MCF 10A (cell line): ENCODE data around the gene SFRP5. TPM values are rescaled to one million over a fixed set of nuclear protein-coding genes. Genes with fewer than 3 reads are reported as not detected.

ENCODE experiments used
- BruUV-seq: library from RNA; stranded (reverse); fragments of 400-500 nt; replicated peaks from 2 replicates; lab custom pipeline; 2021; lab: Mats Ljungman, UMichigan
- CTCF ChIA-PET: fragments of 300-600 bp; sonication (Branson Sonifier 250); formaldehyde crosslinking; extraction: SDS; loops from one replicate; lab custom pipeline; 2021; ENCODE audit warnings: antibody characterized with exemption, inconsistent platforms; lab: Yijun Ruan, JAX
- POLR2A ChIA-PET: fragments of 300-600, 350-650 bp; sonication (Branson Sonifier 250); formaldehyde crosslinking; extraction: SDS; loops from one replicate; lab custom pipeline; 2020; ENCODE audit warnings: antibody characterized with exemption, inconsistent platforms; lab: Yijun Ruan, JAX
- DNase-seq: peaks from one replicate; pipeline ENCODE4 v3.0.0-alpha.2; 2018; ENCODE audit not compliant: unreplicated experiment
- H3K27ac Mint-ChIP-seq: one replicate; pipeline ENCODE4 v1.8.0; 2022; ENCODE audit warnings: mild to moderate bottlenecking, low read depth, mixed read lengths; ENCODE audit not compliant: unreplicated experiment
- H3K27me3 Mint-ChIP-seq: one replicate; pipeline ENCODE4 v1.8.0; 2022; ENCODE audit warnings: mixed read lengths; ENCODE audit not compliant: insufficient read depth, unreplicated experiment
- H3K36me3 Mint-ChIP-seq: one replicate; pipeline ENCODE4 v1.8.0; 2022; ENCODE audit warnings: mild to moderate bottlenecking, moderate library complexity, mixed read lengths; ENCODE audit not compliant: insufficient read depth, unreplicated experiment
- H3K4me1 Mint-ChIP-seq: one replicate; pipeline ENCODE4 v1.8.0; 2022; ENCODE audit warnings: mixed read lengths; ENCODE audit not compliant: insufficient read depth, unreplicated experiment
- H3K4me3 Mint-ChIP-seq: one replicate; pipeline ENCODE4 v1.8.0; 2022; ENCODE audit warnings: mild to moderate bottlenecking, moderate library complexity, mixed read lengths; ENCODE audit not compliant: unreplicated experiment
- H3K9me3 Mint-ChIP-seq: one replicate; pipeline ENCODE4 v1.8.0; 2022; ENCODE audit warnings: mixed read lengths; ENCODE audit not compliant: unreplicated experiment
- CTCF ChIP-seq: fragments of 200-600 bp; IDR thresholded peaks from one replicate; pipeline ENCODE4 v1.8.0; 2022; ENCODE audit warnings: antibody characterized with exemption, mild to moderate bottlenecking; ENCODE audit not compliant: unreplicated experiment
- intact Hi-C: fragments of 100-400 bp; cut with micrococcal nuclease; formaldehyde crosslinking; loops from 2 replicates; pipeline ENCODE4 v1.14.1; 2022
- total RNA-seq: library from RNA; stranded (reverse); gene quantifications from 2 replicates; pipeline ENCODE4 v1.2.3, GENCODE V29; 2022

Gene SFRP5
- total RNA-seq, 1 experiment from 2014 or later, result not detected

- no peaks in the 10 kb centered on the region for H3K4me1 Mint-ChIP-seq
- no peak overlapping the region for H3K27ac Mint-ChIP-seq
- H3K27me3 Mint-ChIP-seq, result no peaks in the 10 kb centered on the region
- no peak overlapping the region for H3K4me3 Mint-ChIP-seq
- no peak for TF ChIP-seq CTCF
- ChIA-PET POLR2A (interaction anchor here (0.7 kb wide), 1 partner anchor 77 kb away, joined by 3 read pairs; no protein-coding TSS in a partner anchor), CTCF (interaction anchor here (0.6 to 2.7 kb wide), 5 partner anchors 11 to 220 kb away, joined by 3 to 14 read pairs (median 3); no protein-coding TSS in a partner anchor)
- H3K9me3 Mint-ChIP-seq, result no peaks in the 10 kb centered on the region
- peaks cover 83% of the 10 kb centered on the region for H3K36me3 Mint-ChIP-seq
- no peak for DNase-seq
- BruUV-seq, result no TSS peak
- intact Hi-C loops, result no loop called here
Measured at GRCh38 chr10:97754726-97755125, 17.1 kb downstream of the SFRP5 start.

DNA sequence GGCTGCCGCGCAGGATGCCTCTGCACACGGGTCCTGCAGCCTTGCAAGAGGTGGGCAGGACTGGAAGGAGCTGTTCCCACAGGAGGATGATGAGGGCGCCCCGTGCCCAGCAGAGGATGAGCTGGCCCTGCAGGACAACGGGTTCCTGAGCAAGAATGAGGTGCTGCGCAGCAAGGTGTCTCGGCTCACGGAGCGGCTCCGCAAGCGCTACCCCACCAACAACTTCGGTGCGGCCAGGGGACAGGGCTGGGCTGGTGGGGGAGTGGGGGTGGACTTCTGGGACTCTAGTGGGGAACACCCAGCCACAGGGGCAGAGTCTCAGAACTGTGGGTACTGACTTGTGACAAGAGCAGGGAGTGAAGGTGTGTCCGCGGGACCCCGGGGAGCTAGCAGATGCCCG is 18.8 kb downstream of the SFRP5 start:
- H3K9me3 Mint-ChIP-seq, result no peaks in the 10 kb centered on the region
- no TSS peak for BruUV-seq
- no peaks in the 10 kb centered on the region for H3K4me1 Mint-ChIP-seq
- POLR2A ChIA-PET, result interaction anchor here (1.3 kb wide), 1 partner anchor 10 kb away, joined by 3 read pairs; no protein-coding TSS in a partner anchor
- intact Hi-C loops, result no loop called here
- no peak for TF ChIP-seq CTCF
- DNase-seq, result no peak
- H3K27me3 Mint-ChIP-seq, result no peaks in the 10 kb centered on the region
- no peak overlapping the region for H3K4me3 Mint-ChIP-seq
- no peak overlapping the region for H3K27ac Mint-ChIP-seq
- CTCF ChIA-PET, result interaction anchor here (0.7 to 3.8 kb wide), 4 partner anchors 39 to 116 kb away, joined by 3 to 16 read pairs (median 6); no protein-coding TSS in a partner anchor
- H3K36me3 Mint-ChIP-seq, result peaks cover 76% of the 10 kb centered on the region

- BruUV-seq, result no TSS peak
- intact Hi-C loops, result no loop called here
- H3K9me3 Mint-ChIP-seq, result no peaks in the 10 kb centered on the region
- H3K27ac Mint-ChIP-seq, result no peak overlapping the region
- peaks cover 5% of the 10 kb centered on the region for H3K4me1 Mint-ChIP-seq
- TF ChIP-seq CTCF, result no peak
- H3K36me3 Mint-ChIP-seq, result peaks cover 73% of the 10 kb centered on the region
- no peak for DNase-seq
- H3K4me3 Mint-ChIP-seq, result no peak overlapping the region
- ChIA-PET POLR2A (interaction anchor here (0.9 kb wide), 1 partner anchor 138 kb away, joined by 3 read pairs; no protein-coding TSS in a partner anchor), CTCF (interaction anchor here (1.4 to 3.3 kb wide), 6 partner anchors 12 to 46 kb away, joined by 3 to 13 read pairs (median 7); no protein-coding TSS in a partner anchor)
- no peaks in the 10 kb centered on the region for H3K27me3 Mint-ChIP-seq
Measured at GRCh38 chr10:97748116-97748515, 23.7 kb downstream of the SFRP5 start.

GRCh38 chr10:97747573-97747972 is 24.2 kb downstream of the SFRP5 start:
- no peak for TF ChIP-seq CTCF
- DNase-seq, result no peak
- H3K36me3 Mint-ChIP-seq, result peaks cover 67% of the 10 kb centered on the region
- no peaks in the 10 kb centered on the region for H3K27me3 Mint-ChIP-seq
- H3K4me3 Mint-ChIP-seq, result no peak overlapping the region
- intact Hi-C loops, result no loop called here
- H3K9me3 Mint-ChIP-seq, result no peaks in the 10 kb centered on the region
- ChIA-PET CTCF (interaction anchor here (0.7 to 2.1 kb wide), 7 partner anchors 12 to 122 kb away, joined by 3 to 10 read pairs (median 5); no protein-coding TSS in a partner anchor), POLR2A (interaction anchor here (0.7 to 1.1 kb wide), 2 partner anchors 11 to 113 kb away, joined by 3 to 5 read pairs; partner anchors contain the start of gene ZFYVE27)
- no peak overlapping the region for H3K27ac Mint-ChIP-seq
- BruUV-seq, result no TSS peak
- H3K4me1 Mint-ChIP-seq, result peaks cover 11% of the 10 kb centered on the region
